Ovary (tissue), 3 donors: Measurements from ENCODE around the gene LRPPRC.

Experiments
- CTCF ChIP-seq, 3 donors: fragments of 450-650 bp in 2 of 3; fragments of 200-600 bp in 1 of 3; IDR thresholded peaks; one replicate each; pipeline versions ENCODE4 v1.5.1 to v1.8.0; 2016 to 2022; ENCODE audit warnings: antibody characterized with exemption in 3 of 3, mild to moderate bottlenecking in 1 of 3
- EP300 ChIP-seq: sonication (generic); formaldehyde crosslinking; IDR thresholded peaks from one replicate; pipeline ENCODE4 v1.6.1; 2017; ENCODE audit warnings: antibody characterized with exemption
- POLR2A ChIP-seq: fragments of 450-650 bp; IDR thresholded peaks from one replicate; pipeline ENCODE4 v1.6.1; 2017; ENCODE audit warnings: antibody characterized with exemption, mild to moderate bottlenecking, moderate library complexity
- donor health status: DM: no; HTN: no; CAD: no.

- no peak for TF ChIP-seq CTCF (IDR thresholded peaks at IDR 0.05)
- no peak for TF ChIP-seq POLR2A
- no peak for TF ChIP-seq EP300
These were observed 110.6 kb downstream of the LRPPRC start for GRCh38 chr2:43885132-43885632.
